HG03460 (cell line): ENCODE measurements around the gene HAPLN1.

Experiments used
- ATAC-seq: cut with Tn5 transposase; IDR thresholded peaks from one replicate; pipeline ENCODE4 v1.9.1; 2021; ENCODE audit not compliant: unreplicated experiment

Gene HAPLN1

GRCh38 chr5:83718195-83718825 lies 2.3 kb downstream of the HAPLN1 start:
- peak; percentile 85 for ATAC-seq

GRCh38 chr5:83715236-83716065 lies 5.2 kb downstream of the HAPLN1 start:
- no peak for ATAC-seq

- ATAC-seq, result no peak
Measured at GRCh38 chr5:83714810-83715209, 5.8 kb downstream of the HAPLN1 start.

DNA sequence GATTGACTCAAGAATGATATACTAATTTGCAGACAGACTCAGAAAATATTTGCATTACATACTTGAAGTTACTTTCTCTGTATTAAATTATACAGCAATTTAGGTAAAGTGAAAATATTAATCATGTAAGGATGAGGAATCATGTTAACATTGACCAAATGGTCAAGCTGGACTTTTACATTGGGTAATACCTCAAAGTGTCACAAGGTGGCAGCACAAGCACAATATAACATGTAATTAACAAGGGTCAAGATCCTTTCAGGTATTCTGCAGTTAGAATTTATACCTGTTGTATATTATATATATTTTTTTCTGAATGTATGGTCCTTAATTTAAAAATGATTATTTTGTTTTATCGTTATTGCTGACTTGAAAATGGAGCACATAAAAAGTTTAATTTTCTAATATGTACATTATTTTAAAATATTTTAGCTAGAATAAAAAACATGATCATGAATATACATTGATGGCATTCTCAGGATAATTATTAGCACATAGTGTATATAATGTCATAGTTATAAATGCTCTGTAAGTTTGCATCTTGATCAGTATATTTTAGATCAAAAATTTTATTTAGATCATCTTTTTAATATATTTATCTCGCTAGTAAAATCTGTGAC lies 8.6 kb downstream of the HAPLN1 start:
- no peak for ATAC-seq

- no peak for ATAC-seq
Measured at GRCh38 chr5:83709973-83710372, 10.7 kb downstream of the HAPLN1 start.

- ATAC-seq, result no peak
Measured at GRCh38 chr5:83708170-83708569, 12.5 kb downstream of the HAPLN1 start.

DNA sequence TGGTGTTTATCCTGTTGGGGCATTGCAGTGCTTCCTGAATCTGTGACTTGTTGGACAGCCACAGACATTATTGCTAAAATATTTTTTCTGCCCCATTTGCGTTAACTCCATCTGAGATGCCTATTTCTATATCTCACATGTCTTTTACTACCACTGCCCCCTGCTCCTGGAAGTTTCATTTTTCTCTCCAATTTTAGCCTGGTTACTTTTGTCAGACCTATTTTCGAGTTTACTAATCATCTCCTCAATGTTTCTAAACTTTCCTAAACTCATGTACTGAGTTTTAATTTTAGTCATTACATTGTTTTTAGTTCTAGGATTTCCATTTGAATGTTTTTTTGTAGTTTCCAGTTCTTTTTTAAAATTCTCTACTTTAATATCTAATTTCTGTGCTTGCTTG lies 17.6 kb downstream of the HAPLN1 start:
- ATAC-seq, result no peak

- ATAC-seq, result no peak
Measured at GRCh38 chr5:83701886-83702285, 18.8 kb downstream of the HAPLN1 start.

DNA sequence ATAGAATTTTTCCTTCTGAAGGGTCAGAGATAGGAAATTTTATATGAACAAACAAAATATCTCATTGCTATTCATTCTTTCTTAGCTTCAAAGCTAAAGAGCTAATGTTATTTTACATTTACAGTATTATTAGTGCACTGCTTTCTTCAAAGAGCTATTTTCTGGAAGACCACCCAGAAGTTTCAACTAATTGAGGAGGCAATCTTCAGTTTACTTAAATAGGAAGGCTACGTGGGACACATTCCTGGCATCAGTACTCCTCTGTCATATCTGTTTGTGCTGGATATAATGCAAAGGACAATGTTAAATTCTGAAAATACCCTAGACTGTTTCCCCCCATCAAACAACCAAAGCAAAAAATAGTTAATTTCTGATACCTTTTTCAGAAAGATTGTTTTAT lies 30.8 kb downstream of the HAPLN1 start:
- ATAC-seq, result no peak

- no peak for ATAC-seq
Measured at GRCh38 chr5:83688281-83688680, 32.4 kb downstream of the HAPLN1 start.

GRCh38 chr5:83687124-83687619 lies 33.5 kb downstream of the HAPLN1 start:
- ATAC-seq, result no peak

DNA sequence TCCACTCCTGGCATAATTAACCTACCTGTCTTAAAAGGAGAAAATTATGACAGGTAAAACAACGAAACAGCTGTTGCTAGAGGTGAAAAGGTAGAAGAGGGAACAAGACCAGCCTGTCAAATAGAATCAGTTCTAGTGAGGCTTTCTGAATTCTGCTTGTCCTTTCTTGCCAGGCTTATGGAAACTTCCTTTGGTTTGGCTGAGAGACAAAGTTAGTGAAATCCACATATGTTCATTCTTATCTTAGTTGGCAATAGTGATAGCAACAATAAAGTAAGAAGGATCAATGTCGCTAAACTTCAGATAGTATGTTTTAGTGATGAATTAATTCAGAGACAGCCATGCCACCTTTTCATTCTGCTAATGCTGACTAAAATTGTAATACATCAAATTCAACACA lies 34.4 kb downstream of the HAPLN1 start:
- no peak for ATAC-seq

- no peak for ATAC-seq
Measured at GRCh38 chr5:83683836-83684235, 36.8 kb downstream of the HAPLN1 start.

- ATAC-seq, result no peak
Measured at GRCh38 chr5:83672646-83673045, 48.0 kb downstream of the HAPLN1 start.

DNA sequence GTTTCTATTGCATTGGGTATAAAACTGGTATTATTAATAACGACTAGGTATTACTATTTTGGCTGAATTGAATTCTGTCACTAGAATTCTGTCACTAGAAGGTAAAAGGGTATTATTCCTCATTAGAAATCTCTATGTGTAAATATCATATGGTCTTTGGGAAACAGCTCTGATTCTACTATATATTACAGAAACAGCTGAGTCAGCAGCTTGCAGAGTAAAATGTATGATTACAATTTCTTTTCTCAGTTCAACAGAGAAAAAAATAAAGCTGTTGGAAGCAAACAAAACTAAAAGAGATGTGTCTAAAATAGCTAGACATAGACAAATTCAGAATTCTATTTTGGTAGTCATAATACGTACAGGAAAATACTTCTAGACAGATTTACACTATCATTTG lies 48.5 kb downstream of the HAPLN1 start:
- no peak for ATAC-seq

- ATAC-seq, result no peak
Measured at GRCh38 chr5:83665631-83666030, 55.0 kb downstream of the HAPLN1 start.

DNA sequence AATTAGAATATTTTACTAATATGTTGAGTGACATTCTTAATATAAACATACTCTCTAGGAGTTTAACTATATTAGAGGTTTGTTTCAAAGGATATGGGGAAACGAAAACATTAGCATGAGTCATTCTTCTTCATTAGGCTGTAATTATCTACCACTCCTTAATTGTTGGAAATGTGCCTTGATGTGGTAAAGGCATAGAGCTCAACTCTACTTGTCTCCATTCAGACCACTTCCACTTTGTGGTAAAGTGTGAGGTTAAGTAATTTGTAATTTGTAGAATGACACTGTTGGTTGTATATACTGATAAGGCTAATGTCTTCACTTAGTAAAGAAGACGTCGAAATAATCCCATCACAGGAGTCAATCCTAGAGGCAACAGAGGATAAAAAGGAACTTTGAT lies 58.1 kb downstream of the HAPLN1 start:
- ATAC-seq, result no peak

GRCh38 chr5:83657807-83658525 lies 62.7 kb downstream of the HAPLN1 start:
- ATAC-seq, result no peak

DNA sequence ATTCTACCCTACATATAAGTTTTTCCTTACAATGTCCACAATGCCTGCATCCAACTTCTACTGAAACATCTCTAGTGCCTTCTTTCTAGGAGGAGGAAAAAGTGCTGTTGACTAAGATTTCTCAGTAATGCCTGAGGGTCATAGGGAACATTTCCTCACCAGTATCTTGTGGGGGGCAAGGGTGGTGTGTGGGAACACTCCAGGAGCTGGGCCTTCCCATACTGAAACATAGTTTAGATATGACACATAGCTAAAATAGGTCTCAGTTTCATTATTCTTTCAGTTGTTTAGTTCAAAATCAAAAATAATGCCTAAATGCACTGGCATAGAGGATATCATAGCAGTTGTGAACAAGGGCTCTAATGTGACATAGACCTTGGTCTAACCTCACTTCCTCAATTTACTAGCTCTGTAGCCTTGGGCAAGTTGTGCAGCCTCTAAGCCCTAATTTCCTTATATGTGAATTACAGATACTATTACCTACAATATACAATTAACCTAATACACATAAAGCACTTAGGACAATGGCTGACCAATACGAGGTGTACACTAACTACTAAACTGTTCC lies 66.1 kb downstream of the HAPLN1 start:
- ATAC-seq, result no peak

DNA sequence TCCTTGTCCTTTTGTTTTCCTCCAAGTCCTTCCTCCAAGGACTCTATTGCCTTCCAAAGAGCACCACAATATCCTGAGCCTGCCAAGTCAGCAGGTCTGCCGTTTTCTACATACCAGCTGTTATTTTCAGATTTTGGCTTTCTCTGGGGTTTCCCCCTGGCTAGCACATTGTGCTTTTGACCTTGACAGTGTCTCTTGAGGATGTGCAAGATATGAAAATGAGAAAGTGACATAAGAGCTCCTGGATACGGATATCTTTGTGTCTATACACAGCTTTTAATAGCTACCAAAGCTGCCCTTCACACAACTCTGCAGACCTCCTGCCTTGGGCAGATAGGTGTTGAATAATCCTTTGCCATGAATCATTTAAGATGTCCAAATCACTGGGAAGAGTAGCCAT lies 67.0 kb downstream of the HAPLN1 start:
- ATAC-seq, result no peak

DNA sequence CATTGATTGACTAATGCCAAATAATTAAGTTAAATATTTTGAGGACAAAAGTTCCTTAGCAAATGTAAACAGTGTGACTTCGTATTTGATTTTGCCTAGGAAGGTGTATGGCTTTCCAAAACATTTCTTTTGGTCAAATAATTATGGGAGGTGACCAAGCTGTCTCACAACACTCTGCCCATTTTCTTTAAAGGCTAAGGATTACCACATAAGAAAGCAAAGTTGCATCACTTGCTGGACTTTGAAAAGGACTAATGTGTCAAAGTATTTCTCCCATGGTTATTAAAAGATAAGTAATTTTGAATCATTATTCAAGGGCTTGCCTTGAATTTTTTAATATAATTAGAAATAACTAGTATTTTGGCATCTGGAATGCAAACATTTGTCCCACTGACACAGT lies 74.7 kb downstream of the HAPLN1 start:
- no peak for ATAC-seq
